Measurements from ENCODE around the gene SERPINC1. TPM values are rescaled to one million over a fixed set of nuclear protein-coding genes. Genes with fewer than 3 reads are reported as not detected.

SERPINC1 gene
- total and polyA plus RNA-seq, 9 of the 15 experiments (the other 6 are each of a cell fraction or from before 2014, with no cell fraction given), result 0.07 to 1.2 (median 0.50) TPM

DNA sequence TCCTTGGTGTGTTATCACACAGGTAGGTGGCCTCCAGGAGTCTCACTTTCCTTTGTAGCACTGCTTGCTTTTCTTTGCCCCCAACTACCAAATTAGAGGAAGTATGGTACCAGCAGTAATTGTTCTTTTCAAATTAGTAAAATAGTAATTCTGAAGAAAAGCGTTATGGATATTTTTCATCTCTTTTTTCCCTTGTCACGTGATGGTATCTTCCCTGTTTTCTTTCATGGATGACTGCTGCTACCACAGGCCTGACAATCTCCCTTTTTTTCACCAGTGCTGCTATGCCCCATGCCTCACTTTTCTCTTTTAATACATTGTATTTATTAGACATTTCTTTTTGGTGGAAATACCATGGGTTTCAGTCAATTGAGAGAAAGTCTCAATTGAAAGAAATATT lies 45.6 kb downstream of the SERPINC1 start (continued):
- peak in 1 of 2 experiments; percentile 16; a peak in 1 of 4 replicates for TF ChIP-seq RAD21 (CRISPR knock-in tag; conservative IDR thresholded peaks at IDR 0.05 in 1 of 2, IDR thresholded peaks at IDR 0.05 in 1 of 2)
- no peak for TF ChIP-seq ZNF551 (CRISPR knock-in tag; IDR thresholded peaks at IDR 0.05)
- 0 out of 3 replicates have a peak, but pooled peaks of 1 of the 2 experiments have one; percentile 4 for TF ChIP-seq CBX3 (IDR thresholded peaks at IDR 0.05; ENCODE audit: borderline replicate concordance in 1 of 2, low read length in 2 of 2)
- TF ChIP-seq E2F1 (CRISPR knock-in tag; IDR thresholded peaks at IDR 0.05), result no peak
- no peak for TF ChIP-seq ZBTB17 (CRISPR knock-in tag; IDR thresholded peaks at IDR 0.05)
- TF ChIP-seq TRIM25 (IDR thresholded peaks at IDR 0.05; ENCODE audit: borderline replicate concordance), result no peak
- peak; percentile 85 for TF ChIP-seq RAD51 (IDR thresholded peaks at IDR 0.05; ENCODE audit: borderline replicate concordance, low read depth)
- no peak for TF ChIP-seq RBM34 (IDR thresholded peaks at IDR 0.05; ENCODE audit: borderline replicate concordance, insufficient read depth, low read length)
- no peak for TF ChIP-seq NR1H2 (CRISPR knock-in tag; IDR thresholded peaks at IDR 0.05)
- 0 out of 4 replicates have a peak, but pooled peaks of 1 of the 2 experiments have one; percentile 27 for TF ChIP-seq TEAD1 (CRISPR knock-in tag; IDR thresholded peaks at IDR 0.05)
- no peak for TF ChIP-seq RBM14 (IDR thresholded peaks at IDR 0.05; ENCODE audit: borderline replicate concordance, insufficient read depth, low read depth, low read length)
- TF ChIP-seq ZNF79 (CRISPR knock-in tag; IDR thresholded peaks at IDR 0.05; ENCODE audit: low read depth), result no peak
- TF ChIP-seq THAP12 (CRISPR knock-in tag; IDR thresholded peaks at IDR 0.05), result no peak

Data from K562 (cell line).